Naive thymus-derived CD8-positive, alpha-beta T cell (primary cell): ENCODE data around the gene MED8. TPM values are rescaled to one million over a fixed set of nuclear protein-coding genes. Genes with fewer than 3 reads are reported as not detected.
A peak's percentile ranks its signal among the peaks of the same experiment; 100 is the strongest.

Source experiments
- ATAC-seq, 2 donors: fragments of 150-1000 bp; cut with Tn5 transposase in 1 of 2; sonication (Bioruptor Pico), chemical (Tn5 transposase) in 1 of 2; 1 replicate in 1 of 2; 2 replicates in 1 of 2; pipeline ENCODE4 v1.10.0; 2021; ENCODE audit warnings: mild to moderate bottlenecking in 2 of 2, moderate library complexity in 2 of 2
- POLR2A ChIA-PET: fragments of 350-600 bp; sonication (Branson Sonifier 250); formaldehyde crosslinking; loops from one replicate; lab custom pipeline; 2021; ENCODE audit warnings: antibody characterized with exemption; lab: Charles Lee
- DNase-seq, 10 donors: peaks; one replicate each; pipeline versions ENCODE4 v3.0.0 to v3.0.0-alpha.2; 2020 to 2022
- H3K27ac Mint-ChIP-seq, 10 donors: one replicate each; pipeline ENCODE4 v1.8.0; 2020 to 2022; ENCODE audit warnings: mild to moderate bottlenecking in 10 of 10, mixed read lengths in 10 of 10, moderate library complexity in 4 of 10, inconsistent platforms in 1 of 10
- H3K27me3 Mint-ChIP-seq, 5 donors: one replicate each; pipeline ENCODE4 v1.8.0; 2021 to 2022; ENCODE audit warnings: mixed read lengths in 5 of 5
- H3K36me3 Mint-ChIP-seq, 3 donors: one replicate each; pipeline ENCODE4 v1.8.0; 2020 to 2022; ENCODE audit warnings: mixed read lengths in 3 of 3, mild to moderate bottlenecking in 2 of 3, inconsistent platforms in 1 of 3
- H3K4me1 Mint-ChIP-seq, 4 donors: one replicate each; pipeline ENCODE4 v1.8.0; 2021 to 2022; ENCODE audit warnings: mixed read lengths in 4 of 4
- H3K4me3 Mint-ChIP-seq, 10 donors: one replicate each; pipeline ENCODE4 v1.8.0; 2020 to 2022; ENCODE audit warnings: mild to moderate bottlenecking in 10 of 10, mixed read lengths in 10 of 10, moderate library complexity in 6 of 10, inconsistent platforms in 1 of 10
- H3K9me3 Mint-ChIP-seq, 9 donors: one replicate each; pipeline ENCODE4 v1.8.0; 2020 to 2022; ENCODE audit warnings: mixed read lengths in 9 of 9, mild to moderate bottlenecking in 3 of 9, inconsistent platforms in 1 of 9, moderate library complexity in 1 of 9
- polyA plus RNA-seq, 3 donors: library from polyadenylated mRNA; unstranded; fragments of 300-500 nt; fragmentation: Illumina TruSeq; gene quantifications; one replicate each; pipeline ENCODE4 v1.2.3, GENCODE V29; 2021
- total RNA-seq, 8 experiments: library from RNA in 2 of 8; stranded (reverse) in 2 of 8; gene quantifications; one replicate each; pipeline ENCODE4 v1.2.3 and lab custom pipeline; 2021 to 2026

MED8 gene, protein sequence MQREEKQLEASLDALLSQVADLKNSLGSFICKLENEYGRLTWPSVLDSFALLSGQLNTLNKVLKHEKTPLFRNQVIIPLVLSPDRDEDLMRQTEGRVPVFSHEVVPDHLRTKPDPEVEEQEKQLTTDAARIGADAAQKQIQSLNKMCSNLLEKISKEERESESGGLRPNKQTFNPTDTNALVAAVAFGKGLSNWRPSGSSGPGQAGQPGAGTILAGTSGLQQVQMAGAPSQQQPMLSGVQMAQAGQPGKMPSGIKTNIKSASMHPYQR
- total RNA-seq (10 to 100 TPM; 28.5 to 29.8 TPM), polyA plus RNA-seq (10 to 100 TPM; 16.8 to 34.7 (median 30.6) TPM), total RNA-seq (lab: John Stamatoyannopoulos, UW) (11.0 to 49.6 (median 32.3) reads per million in 6 experiments)

- H3K27me3 Mint-ChIP-seq = no peaks in the 10 kb centered on the region
- peak; percentile 82 to 95 (median 88) for DNase-seq
- peak within 1 kb of the TSS; percentile 98 to 100 (median 100) for H3K4me3 Mint-ChIP-seq
- peak within 1 kb of the TSS; percentile 98 to 100 (median 99) for H3K27ac Mint-ChIP-seq
- POLR2A ChIA-PET = interaction anchor here (0.7 to 2.9 kb wide), 10 partner anchors 9 to 1386 kb away, joined by 3 to 20 read pairs (median 4); partner anchors contain the start of genes CDC20, ELOVL1, HYI and RPS8
- H3K4me1 Mint-ChIP-seq = peaks cover 32 to 66% (median 50%) of the 10 kb centered on the region in 4 donors
- H3K9me3 Mint-ChIP-seq = no peaks in the 10 kb centered on the region
- peak; percentile 91 to 95 for ATAC-seq
- H3K36me3 Mint-ChIP-seq = peaks cover 11 to 44% (median 14%) of the 10 kb centered on the region in 3 donors
These were observed at the start of gene MED8, which contains the start of gene SZT2 for GRCh38 chr1:43389326-43390313. Gene MED8 (minus strand): TSS chr1:43389800. CDS start chr1:43389764, 36 bp downstream. Gene SZT2 (plus strand): TSS chr1:43389899. CDS start chr1:43389969, 70 bp downstream.

GRCh38 chr1:43438953-43439581 lies 49.5 kb upstream of the MED8 start:
- Mint-ChIP-seq H3K27me3 (no peaks in the 10 kb centered on the region), H3K36me3 (peaks cover 0 to 60% (median 10%) of the 10 kb centered on the region in 3 donors), H3K4me1 (peaks cover 0 to 7% (median 0%) of the 10 kb centered on the region in 4 donors), H3K9me3 (no peaks in the 10 kb centered on the region), H3K27ac (peak overlapping the region in 3 of 10 donors; percentile 29 to 70 (median 68)), H3K4me3 (no peak overlapping the region)
- peak in 1 of 10 donors; percentile 62 for DNase-seq
- ATAC-seq = no peak
- POLR2A ChIA-PET = interaction anchor here (1.9 kb wide), 1 partner anchor 10 kb away, joined by 7 read pairs; no protein-coding TSS in a partner anchor

DNA sequence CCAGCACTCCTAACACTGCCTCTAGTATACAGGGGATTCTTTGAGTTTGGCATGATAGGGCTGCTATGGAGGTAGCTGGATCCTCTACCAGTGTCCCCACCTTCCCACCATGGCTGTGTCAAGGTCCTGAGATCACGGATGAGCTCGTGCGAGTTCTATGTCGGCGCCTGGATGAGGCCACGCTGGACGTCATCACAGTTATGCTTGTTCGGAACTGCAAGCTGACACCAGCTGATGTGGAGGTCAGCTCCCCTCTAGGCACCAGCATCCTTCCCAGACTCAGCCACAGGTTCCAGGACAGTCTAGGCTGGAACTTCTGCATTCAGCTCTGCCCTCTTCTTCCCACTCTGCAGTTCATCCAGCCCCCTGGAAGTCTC lies 49.0 kb upstream of the MED8 start:
- Mint-ChIP-seq H3K36me3 (peaks cover 0 to 60% (median 7%) of the 10 kb centered on the region in 3 donors), H3K9me3 (no peaks in the 10 kb centered on the region), H3K4me3 (no peak overlapping the region), H3K27ac (peak overlapping the region in 4 of 10 donors; percentile 29 to 78 (median 69)), H3K27me3 (no peaks in the 10 kb centered on the region), H3K4me1 (peaks cover 0 to 7% (median 0%) of the 10 kb centered on the region in 4 donors)
- ATAC-seq (no peak), DNase-seq (peak in 1 of 10 donors; percentile 50)
- POLR2A ChIA-PET = no interaction called here

- H3K27ac Mint-ChIP-seq = peak overlapping the region in 3 of 10 donors; percentile 24 to 78 (median 75)
- peaks cover 0 to 60% (median 5%) of the 10 kb centered on the region in 3 donors for H3K36me3 Mint-ChIP-seq
- H3K9me3 Mint-ChIP-seq = no peaks in the 10 kb centered on the region
- H3K27me3 Mint-ChIP-seq = no peaks in the 10 kb centered on the region
- ATAC-seq = no peak
- no peak overlapping the region for H3K4me3 Mint-ChIP-seq
- POLR2A ChIA-PET = no interaction called here
- H3K4me1 Mint-ChIP-seq = peaks cover 0 to 7% (median 0%) of the 10 kb centered on the region in 4 donors
- DNase-seq = peak in 1 of 10 donors; percentile 55
These were observed 48.4 kb upstream of the MED8 start for GRCh38 chr1:43438006-43438405.

DNA sequence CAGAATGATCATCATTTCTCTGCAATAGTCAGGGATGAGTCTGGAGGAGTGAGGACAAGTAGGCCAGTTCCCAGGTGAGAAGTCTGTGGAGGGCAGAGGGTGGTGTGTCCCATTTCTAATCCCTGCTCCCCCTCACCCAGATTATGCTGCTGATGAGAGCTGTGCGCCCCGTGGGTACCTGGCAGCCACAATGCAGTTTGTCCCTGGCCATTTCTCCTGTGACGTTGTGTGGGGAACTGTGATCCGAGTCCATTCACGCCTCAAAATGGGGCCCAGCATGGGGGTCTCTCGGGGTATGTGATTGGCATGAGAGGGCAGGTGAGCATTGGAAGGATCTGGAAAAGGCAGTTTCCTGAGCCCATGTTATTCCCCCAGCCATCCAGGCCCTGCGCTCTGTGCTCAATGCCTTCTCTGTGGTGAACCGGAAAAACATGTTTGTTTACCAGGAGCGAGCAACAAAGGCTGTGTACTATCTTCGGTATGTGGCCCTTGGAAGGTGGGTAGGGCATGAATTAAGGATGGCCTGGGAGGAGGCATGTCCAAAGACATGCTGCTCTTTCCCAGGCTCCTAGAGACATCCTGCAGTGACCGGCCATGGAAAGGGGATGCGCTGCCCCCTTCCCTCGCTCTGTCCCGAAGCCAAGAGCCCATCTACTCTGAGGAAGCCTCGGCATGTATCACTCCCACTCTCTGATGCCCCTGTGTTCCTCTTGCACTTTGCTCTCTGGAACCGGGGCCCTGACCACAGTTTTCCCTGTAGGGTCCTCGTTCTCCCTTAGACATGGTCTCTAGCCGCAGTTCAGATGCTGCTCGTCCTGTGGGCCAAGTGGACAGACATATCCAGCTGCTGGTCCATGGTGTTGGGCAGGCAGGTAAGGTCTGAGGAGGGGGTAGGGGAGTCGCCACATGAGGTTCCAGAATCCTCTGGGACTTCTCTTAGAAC lies 47.7 kb upstream of the MED8 start:
- H3K4me3 Mint-ChIP-seq = no peak overlapping the region
- ATAC-seq (no peak), DNase-seq (peak in 1 of 10 donors; percentile 56)
- H3K9me3 Mint-ChIP-seq = no peaks in the 10 kb centered on the region
- peak overlapping the region in 3 of 10 donors; percentile 15 to 75 (median 24) for H3K27ac Mint-ChIP-seq
- no peaks in the 10 kb centered on the region for H3K27me3 Mint-ChIP-seq
- H3K4me1 Mint-ChIP-seq = peaks cover 0 to 7% (median 0%) of the 10 kb centered on the region in 4 donors
- POLR2A ChIA-PET = no interaction called here
- peaks cover 0 to 64% (median 5%) of the 10 kb centered on the region in 3 donors for H3K36me3 Mint-ChIP-seq

- H3K27ac Mint-ChIP-seq = peak overlapping the region in 2 of 10 donors; percentile 77 to 86
- no peak for ATAC-seq
- peaks cover 0 to 7% (median 0%) of the 10 kb centered on the region in 4 donors for H3K4me1 Mint-ChIP-seq
- no peak for DNase-seq
- H3K36me3 Mint-ChIP-seq = peaks cover 0 to 70% (median 10%) of the 10 kb centered on the region in 3 donors
- POLR2A ChIA-PET = no interaction called here
- no peaks in the 10 kb centered on the region for H3K9me3 Mint-ChIP-seq
- no peak overlapping the region for H3K4me3 Mint-ChIP-seq
- no peaks in the 10 kb centered on the region for H3K27me3 Mint-ChIP-seq
These were observed 46.8 kb upstream of the MED8 start for GRCh38 chr1:43436371-43436770.

- Mint-ChIP-seq H3K36me3 (peaks cover 0 to 70% (median 10%) of the 10 kb centered on the region in 3 donors), H3K4me3 (no peak overlapping the region), H3K4me1 (peaks cover 0 to 7% (median 0%) of the 10 kb centered on the region in 4 donors), H3K27me3 (no peaks in the 10 kb centered on the region), H3K27ac (peak overlapping the region in 6 of 10 donors; percentile 22 to 86 (median 64)), H3K9me3 (no peaks in the 10 kb centered on the region)
- DNase-seq (no peak), ATAC-seq (no peak)
- POLR2A ChIA-PET = no interaction called here
These were observed 45.8 kb upstream of the MED8 start for GRCh38 chr1:43435146-43436145.

GRCh38 chr1:43434256-43434655 lies 44.7 kb upstream of the MED8 start:
- Mint-ChIP-seq H3K4me3 (no peak overlapping the region), H3K36me3 (peaks cover 0 to 76% (median 13%) of the 10 kb centered on the region in 3 donors), H3K27me3 (no peaks in the 10 kb centered on the region), H3K27ac (peak overlapping the region in 1 of 10 donors; percentile 44), H3K4me1 (peaks cover 0 to 7% (median 0%) of the 10 kb centered on the region in 4 donors), H3K9me3 (no peaks in the 10 kb centered on the region)
- POLR2A ChIA-PET = no interaction called here
- DNase-seq = peak in 1 of 10 donors; percentile 45
- ATAC-seq = no peak

- H3K36me3 Mint-ChIP-seq = peaks cover 0 to 82% (median 13%) of the 10 kb centered on the region in 3 donors
- H3K4me1 Mint-ChIP-seq = peaks cover 0 to 5% (median 0%) of the 10 kb centered on the region in 4 donors
- POLR2A ChIA-PET = no interaction called here
- H3K9me3 Mint-ChIP-seq = no peaks in the 10 kb centered on the region
- no peak overlapping the region for H3K4me3 Mint-ChIP-seq
- ATAC-seq = no peak
- H3K27ac Mint-ChIP-seq = no peak overlapping the region
- no peaks in the 10 kb centered on the region for H3K27me3 Mint-ChIP-seq
- peak in 1 of 10 donors; percentile 46 for DNase-seq
These were observed 43.3 kb upstream of the MED8 start for GRCh38 chr1:43432907-43433306.

GRCh38 chr1:43432171-43432860 lies 42.7 kb upstream of the MED8 start:
- H3K36me3 Mint-ChIP-seq = peaks cover 0 to 88% (median 13%) of the 10 kb centered on the region in 3 donors
- H3K27me3 Mint-ChIP-seq = no peaks in the 10 kb centered on the region
- H3K4me3 Mint-ChIP-seq = no peak overlapping the region
- ATAC-seq (no peak), DNase-seq (peak in 1 of 10 donors; percentile 24)
- POLR2A ChIA-PET = no interaction called here
- H3K27ac Mint-ChIP-seq = peak overlapping the region in 1 of 10 donors; percentile 76
- H3K9me3 Mint-ChIP-seq = no peaks in the 10 kb centered on the region
- peaks cover 0 to 5% (median 0%) of the 10 kb centered on the region in 4 donors for H3K4me1 Mint-ChIP-seq
